Measurements from ENCODE around the gene ERO1A. TPM values are rescaled to one million over a fixed set of nuclear protein-coding genes. Genes with fewer than 3 reads are reported as not detected.

Gene ERO1A
- total RNA-seq, 3 donors from 2014 or later, result 28.6 to 43.6 (median 37.0) TPM

- intact Hi-C loops (cut with DNase I; ENCODE audit: low total_unique reads), result no loop called here
- H3K27me3 ChIP-seq, result no peaks in the 10 kb centered on the region
- TF ChIP-seq CTCF (IDR thresholded peaks at IDR 0.05), result no peak
- TF ChIP-seq POLR2A (IDR thresholded peaks at IDR 0.05), result no peak
- TF ChIP-seq POLR2AphosphoS5 (IDR thresholded peaks at IDR 0.05), result no peak
- no peak overlapping the region for H3K4me3 ChIP-seq
- peaks cover 0 to 9% of the 10 kb centered on the region in 2 donors for H3K4me1 ChIP-seq
- no peaks in the 10 kb centered on the region for H3K36me3 ChIP-seq
- no peak for DNase-seq (ENCODE audit: low spot score in 2 of 2)
- no peaks in the 10 kb centered on the region for H3K9me3 ChIP-seq
- peak overlapping the region in 1 of 2 donors; percentile 4 for H3K27ac ChIP-seq
Observed at GRCh38 chr14:52692248-52692962, 3.0 kb downstream of the ERO1A start.

DNA sequence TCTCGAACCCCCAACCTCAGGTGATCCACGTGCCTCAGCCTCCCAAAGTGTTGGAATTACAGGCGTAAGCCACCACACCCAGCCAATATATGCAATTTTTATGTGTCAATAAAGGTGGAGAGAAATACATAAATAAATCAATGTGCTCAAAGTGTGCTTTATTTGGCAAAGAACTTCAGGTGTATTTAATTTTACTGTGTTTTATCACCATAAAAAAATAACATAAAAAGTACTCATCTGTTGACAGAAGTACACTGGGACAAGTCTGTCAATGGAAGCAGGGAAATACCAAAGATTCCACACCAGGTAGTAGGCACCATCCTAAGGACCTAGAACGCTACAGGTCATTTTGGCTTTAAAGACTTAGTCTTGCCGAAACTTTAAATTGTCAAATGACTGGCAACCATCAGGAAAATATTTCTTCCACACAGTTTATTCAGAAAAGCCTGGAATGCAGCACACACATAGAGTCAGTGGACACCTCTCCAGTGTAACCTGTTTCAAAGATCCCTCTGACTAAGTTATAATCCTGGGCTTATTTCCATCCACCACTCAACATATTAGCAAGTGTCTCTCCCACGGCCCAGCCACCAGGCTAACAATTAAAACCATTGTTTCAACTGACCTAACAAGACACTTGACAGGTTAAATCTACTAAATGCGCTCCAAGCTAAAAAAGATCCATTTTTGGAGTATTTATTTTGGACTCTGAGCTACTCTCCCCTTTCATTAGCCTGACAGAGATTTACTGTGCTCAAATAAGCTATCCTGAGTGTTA lies 4.2 kb downstream of the ERO1A start:
- Histone ChIP-seq H3K27me3 (no peaks in the 10 kb centered on the region), H3K4me3 (no peak overlapping the region), H3K9me3 (no peaks in the 10 kb centered on the region), H3K4me1 (peaks cover 0 to 9% of the 10 kb centered on the region in 2 donors), H3K27ac (peak overlapping the region in 1 of 2 donors; percentile 46), H3K36me3 (no peaks in the 10 kb centered on the region)
- no peak for DNase-seq (ENCODE audit: low spot score in 2 of 2)
- TF ChIP-seq CTCF (IDR thresholded peaks at IDR 0.05) (no peak), POLR2A (IDR thresholded peaks at IDR 0.05) (no peak)
- intact Hi-C loops (cut with DNase I; ENCODE audit: low total_unique reads), result no loop called here

- H3K27me3 ChIP-seq, result no peaks in the 10 kb centered on the region
- no peaks in the 10 kb centered on the region for H3K4me1 ChIP-seq
- no peaks in the 10 kb centered on the region for H3K36me3 ChIP-seq
- no peak overlapping the region for H3K27ac ChIP-seq
- no peak for DNase-seq (ENCODE audit: low spot score in 2 of 2)
- intact Hi-C loops (cut with DNase I; ENCODE audit: low total_unique reads), result no loop called here
- H3K9me3 ChIP-seq, result no peaks in the 10 kb centered on the region
- no peak for TF ChIP-seq CTCF (IDR thresholded peaks at IDR 0.05)
- TF ChIP-seq POLR2AphosphoS5 (IDR thresholded peaks at IDR 0.05), result no peak
- no peak for TF ChIP-seq POLR2A (IDR thresholded peaks at IDR 0.05)
- H3K4me3 ChIP-seq, result no peak overlapping the region
Observed at GRCh38 chr14:52686176-52686575, 9.2 kb downstream of the ERO1A start.

GRCh38 chr14:52683985-52684520 lies 11.3 kb downstream of the ERO1A start:
- no peak for DNase-seq (ENCODE audit: low spot score in 2 of 2)
- Histone ChIP-seq H3K36me3 (no peaks in the 10 kb centered on the region), H3K27ac (no peak overlapping the region), H3K4me1 (no peaks in the 10 kb centered on the region), H3K27me3 (no peaks in the 10 kb centered on the region), H3K9me3 (no peaks in the 10 kb centered on the region), H3K4me3 (no peak overlapping the region)
- no peak for TF ChIP-seq POLR2AphosphoS5 (IDR thresholded peaks at IDR 0.05)
- no peak for TF ChIP-seq CTCF (IDR thresholded peaks at IDR 0.05)
- TF ChIP-seq POLR2A (IDR thresholded peaks at IDR 0.05), result no peak
- intact Hi-C loops (cut with DNase I; ENCODE audit: low total_unique reads), result no loop called here

DNA sequence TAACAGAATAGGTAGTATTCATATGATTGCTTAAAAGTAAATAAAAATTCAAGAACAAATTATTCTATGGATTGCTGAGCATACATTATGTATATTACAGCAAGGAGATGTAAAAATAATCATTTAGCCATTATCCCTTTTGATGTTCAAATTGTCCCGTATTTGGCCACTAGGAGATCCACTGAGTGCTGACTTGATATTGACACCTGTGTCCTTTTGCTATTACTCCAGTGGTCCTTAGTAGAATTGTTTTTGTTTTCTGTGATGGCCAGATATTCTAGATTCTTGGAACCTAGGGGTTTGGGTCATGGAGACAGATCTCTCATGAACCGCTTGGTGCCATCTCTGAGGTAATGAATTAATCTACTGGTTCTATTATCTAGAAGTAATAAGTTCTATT lies 16.8 kb downstream of the ERO1A start:
- intact Hi-C loops (cut with DNase I; ENCODE audit: low total_unique reads), result no loop called here

More for the DNA sequence above, 16.8 kb downstream of the ERO1A start:
- no peak for DNase-seq (ENCODE audit: low spot score in 2 of 2)
- Histone ChIP-seq H3K9me3 (no peaks in the 10 kb centered on the region), H3K36me3 (peaks cover 5% of the 10 kb centered on the region), H3K27ac (no peak overlapping the region), H3K4me1 (no peaks in the 10 kb centered on the region), H3K4me3 (no peak overlapping the region), H3K27me3 (no peaks in the 10 kb centered on the region)
- no peak for TF ChIP-seq CTCF (IDR thresholded peaks at IDR 0.05)
